Measurements from ENCODE around the gene DAP. TPM values are rescaled to one million over a fixed set of nuclear protein-coding genes. Genes with fewer than 3 reads are reported as not detected.

The DAP gene
- total RNA-seq, 6 donors from 2014 or later = 38.8 to 101 (median 77.6) TPM

- H3K27ac ChIP-seq = no peak overlapping the region
- no peak overlapping the region for H3K4me3 ChIP-seq
- no peaks in the 10 kb centered on the region for H3K9me3 ChIP-seq
- TF ChIP-seq EP300 (IDR thresholded peaks at IDR 0.05) (no peak), POLR2A (IDR thresholded peaks at IDR 0.05) (no peak), POLR2AphosphoS5 (IDR thresholded peaks at IDR 0.05) (no peak), CTCF (IDR thresholded peaks at IDR 0.05) (no peak)
- peaks cover 0 to 16% (median 4%) of the 10 kb centered on the region in 4 donors for H3K36me3 ChIP-seq
- WGBS, 2 donors = 91 to 92% methylated on average over 2 to 5 of the region's 5 CpGs
- peak in 1 of 2 donors; percentile 28 for DNase-seq
- H3K4me1 ChIP-seq = peaks cover 0 to 9% (median 3%) of the 10 kb centered on the region in 4 donors
- no peak for ATAC-seq (ENCODE audit: low FRiP score in 2 of 2)
- no peaks in the 10 kb centered on the region for H3K27me3 ChIP-seq
Measured at GRCh38 chr5:10736808-10737207, 24.2 kb downstream of the DAP start.

DNA sequence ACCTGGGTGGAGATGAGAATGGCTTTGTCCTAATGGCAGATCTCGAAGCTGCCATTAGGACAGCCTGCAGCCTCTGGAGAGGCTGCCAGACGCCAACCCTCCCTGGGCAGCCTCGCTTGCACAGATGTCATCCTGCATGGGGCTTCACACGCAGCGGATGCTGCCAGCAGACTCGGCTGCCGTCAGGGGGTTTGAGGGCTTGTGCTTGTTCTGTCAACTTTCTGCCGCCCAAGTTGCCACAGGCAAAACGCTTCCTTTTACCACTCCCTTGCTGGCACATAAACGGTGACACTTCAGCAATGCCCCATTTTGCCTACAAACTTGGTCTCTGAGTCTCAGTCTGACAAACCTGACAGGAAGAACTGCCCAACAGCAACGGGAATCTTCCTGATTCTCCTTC, 24.7 kb downstream of the DAP start:
- Histone ChIP-seq H3K36me3 (peaks cover 0 to 20% (median 3%) of the 10 kb centered on the region in 4 donors), H3K4me1 (peaks cover 0 to 9% (median 3%) of the 10 kb centered on the region in 4 donors), H3K9me3 (no peaks in the 10 kb centered on the region), H3K4me3 (no peak overlapping the region), H3K27ac (no peak overlapping the region), H3K27me3 (no peaks in the 10 kb centered on the region)
- ATAC-seq (ENCODE audit: low FRiP score in 2 of 2) (no peak), DNase-seq (peak in 1 of 2 donors; percentile 44)
- TF ChIP-seq EP300 (IDR thresholded peaks at IDR 0.05) (no peak), POLR2AphosphoS5 (IDR thresholded peaks at IDR 0.05) (no peak), CTCF (IDR thresholded peaks at IDR 0.05) (no peak), POLR2A (IDR thresholded peaks at IDR 0.05) (no peak)
- 80 to 88% methylated on average over 10 to 11 of the region's 11 CpGs for WGBS, 2 donors

DNA sequence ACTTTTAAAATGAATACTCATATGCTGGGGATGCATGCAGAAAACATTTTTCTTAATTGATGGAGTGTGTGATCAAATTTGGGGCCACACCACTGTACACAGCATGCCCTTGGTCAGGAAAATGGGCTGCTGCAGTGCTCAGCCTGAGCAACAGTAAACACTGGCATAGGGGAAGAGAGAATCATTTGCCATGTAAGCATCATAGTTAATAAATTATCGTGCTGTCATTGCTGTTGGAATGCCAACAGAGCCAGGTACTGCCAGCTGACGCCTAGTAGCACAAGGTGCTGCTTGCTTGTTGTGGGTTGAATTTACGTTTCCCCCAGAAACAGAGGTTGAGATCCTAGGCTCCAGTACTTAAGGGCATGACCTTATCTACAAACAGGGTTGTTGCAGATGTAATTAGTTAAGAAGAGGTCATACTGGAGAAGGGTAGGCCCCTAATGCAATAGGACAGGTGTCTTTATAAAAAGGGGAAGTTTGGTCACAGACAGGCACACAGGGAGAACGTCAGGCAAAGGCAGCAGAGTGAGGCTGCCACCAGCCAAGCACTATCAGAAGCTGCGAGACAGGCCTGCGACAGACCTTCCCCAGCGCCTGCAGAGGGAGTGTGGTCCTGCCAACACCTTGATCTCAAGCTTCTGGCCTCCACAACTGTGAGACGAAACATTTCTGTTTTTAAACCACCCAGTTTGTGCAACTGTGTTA, 25.3 kb downstream of the DAP start:
- ATAC-seq (ENCODE audit: low FRiP score in 2 of 2) = no peak
- Histone ChIP-seq H3K27me3 (no peaks in the 10 kb centered on the region), H3K4me3 (no peak overlapping the region), H3K36me3 (peaks cover 0 to 18% (median under 1%) of the 10 kb centered on the region in 4 donors), H3K4me1 (peaks cover 0 to 9% (median 3%) of the 10 kb centered on the region in 4 donors), H3K27ac (no peak overlapping the region), H3K9me3 (no peaks in the 10 kb centered on the region)
- no peak for DNase-seq
- WGBS, 2 donors = 86 to 90% methylated on average over 6 to 8 of the region's 8 CpGs
- TF ChIP-seq EP300 (IDR thresholded peaks at IDR 0.05) = no peak
- TF ChIP-seq CTCF (IDR thresholded peaks at IDR 0.05) = no peak
- no peak for TF ChIP-seq POLR2AphosphoS5 (IDR thresholded peaks at IDR 0.05)
- no peak for TF ChIP-seq POLR2A (IDR thresholded peaks at IDR 0.05)

GRCh38 chr5:10734832-10735523, 26.1 kb downstream of the DAP start:
- WGBS, 2 donors = 75 to 82% methylated on average over 8 of the region's 8 CpGs
- Histone ChIP-seq H3K9me3 (no peaks in the 10 kb centered on the region), H3K36me3 (peaks cover 0 to 18% (median 0%) of the 10 kb centered on the region in 4 donors), H3K27ac (no peak overlapping the region), H3K4me3 (no peak overlapping the region), H3K4me1 (peaks cover 0 to 9% (median 3%) of the 10 kb centered on the region in 4 donors), H3K27me3 (no peaks in the 10 kb centered on the region)
- TF ChIP-seq POLR2A (IDR thresholded peaks at IDR 0.05) = no peak
- no peak for TF ChIP-seq EP300 (IDR thresholded peaks at IDR 0.05)
- no peak for TF ChIP-seq CTCF (IDR thresholded peaks at IDR 0.05)
- no peak for TF ChIP-seq POLR2AphosphoS5 (IDR thresholded peaks at IDR 0.05)
- no peak for DNase-seq
- ATAC-seq (ENCODE audit: low FRiP score in 2 of 2) = no peak
